Natural killer cell (primary cell): ENCODE measurements around the gene UBAC1. TPM values are rescaled to one million over a fixed set of nuclear protein-coding genes. Genes with fewer than 3 reads are reported as not detected.

Source experiments
- ATAC-seq, 3 donors: fragments of 150-1000 bp in 2 of 3; fragments of 200-7000 bp in 1 of 3; cut with Tn5 transposase; 1 replicate in 1 of 3; 2 replicates in 2 of 3; pipeline ENCODE4 v1.10.0; 2021; ENCODE audit warnings: mild to moderate bottlenecking in 2 of 3, moderate library complexity in 2 of 3
- DNase-seq, 2 donors: peaks; one replicate each; pipeline versions ENCODE4 v3.0.0 to v3.0.0-alpha.2; 2013 to 2021; ENCODE audit warnings: mixed read lengths in 1 of 2
- H3K27ac ChIP-seq: one replicate; pipeline ENCODE4 v1.5.1; 2013; ENCODE audit warnings: mild to moderate bottlenecking, low read length
- H3K27me3 ChIP-seq: one replicate; pipeline ENCODE4 v1.6.1; 2013; ENCODE audit warnings: low read length; ENCODE audit not compliant: control insufficient read depth, insufficient read depth
- H3K36me3 ChIP-seq: one replicate; pipeline ENCODE4 v1.6.1; 2013; ENCODE audit warnings: low read length; ENCODE audit not compliant: control insufficient read depth, insufficient read depth
- H3K4me1 ChIP-seq: one replicate; pipeline ENCODE4 v1.6.1; 2013; ENCODE audit warnings: low read length; ENCODE audit not compliant: control insufficient read depth, insufficient read depth
- H3K4me3 ChIP-seq: one replicate; pipeline ENCODE4 v1.5.1; 2013; ENCODE audit warnings: low read length
- H3K9me3 ChIP-seq: one replicate; pipeline ENCODE4 v1.6.1; 2013; ENCODE audit warnings: low read length; ENCODE audit not compliant: control insufficient read depth, insufficient read depth
- H3K27ac Mint-ChIP-seq, 2 donors: one replicate each; pipeline ENCODE4 v1.8.0; 2022; ENCODE audit warnings: mild to moderate bottlenecking in 2 of 2, mixed read lengths in 2 of 2, moderate library complexity in 1 of 2
- H3K27me3 Mint-ChIP-seq, 2 donors: one replicate each; pipeline ENCODE4 v1.8.0; 2022; ENCODE audit warnings: low read depth in 2 of 2, mixed read lengths in 2 of 2
- H3K36me3 Mint-ChIP-seq: one replicate; pipeline ENCODE4 v1.8.0; 2022; ENCODE audit warnings: mixed read lengths
- H3K4me1 Mint-ChIP-seq, 2 donors: one replicate each; pipeline ENCODE4 v1.8.0; 2022; ENCODE audit warnings: mixed read lengths in 2 of 2
- H3K4me3 Mint-ChIP-seq: one replicate; pipeline ENCODE4 v1.8.0; 2022; ENCODE audit warnings: mild to moderate bottlenecking, moderate library complexity, mixed read lengths
- H3K9me3 Mint-ChIP-seq, 2 donors: one replicate each; pipeline ENCODE4 v1.8.0; 2022; ENCODE audit warnings: mixed read lengths in 2 of 2
- CTCF ChIP-seq: fragments of 200-600 bp; IDR thresholded peaks from one replicate; pipeline ENCODE4 v1.8.0; 2022; ENCODE audit warnings: antibody characterized with exemption
- WGBS: methylation state at CpG from one replicate; pipeline ENCODE4 v1.1.7; 2013; ENCODE audit warnings: missing lambda C conversion rate; ENCODE audit not compliant: insufficient coverage; 5-methylcytosine and 5-hydroxymethylcytosine counted together
- intact Hi-C: fragments of 100-400 bp; cut with micrococcal nuclease; formaldehyde crosslinking; loops from one replicate; pipeline ENCODE4 v1.14.2; 2022
- total RNA-seq, 4 donors: library from RNA; stranded (reverse); fragments of 120-200 nt in 1 of 4; gene quantifications; one replicate each; pipeline versions ENCODE4 v1.2.3 to v1.2.4, GENCODE V29; 2013 to 2022

Gene UBAC1
- total RNA-seq, 3 donors from 2014 or later (not counting 1 experiment from before 2014, with no cell fraction given): 22.7 to 31.8 (median 27.6) TPM

- no peaks in the 10 kb centered on the region for H3K27me3 Mint-ChIP-seq
- H3K4me1 ChIP-seq: peaks cover 43% of the 10 kb centered on the region
These were observed 72.9 kb downstream of the UBAC1 start for GRCh38 chr9:135888126-135888765.

GRCh38 chr9:135887585-135888050, 73.6 kb downstream of the UBAC1 start:
- peak; percentile 88 to 94 (median 93) for ATAC-seq
- Mint-ChIP-seq H3K27me3 (no peaks in the 10 kb centered on the region), H3K4me3 (peak overlapping the region; percentile 77), H3K9me3 (no peaks in the 10 kb centered on the region), H3K27ac (peak overlapping the region; percentile 85 to 90), H3K4me1 (peaks cover 64 to 67% of the 10 kb centered on the region in 2 donors), H3K36me3 (no peaks in the 10 kb centered on the region)
- TF ChIP-seq CTCF: no peak
- Histone ChIP-seq H3K36me3 (no peaks in the 10 kb centered on the region), H3K4me3 (no peak overlapping the region), H3K9me3 (no peaks in the 10 kb centered on the region), H3K4me1 (peaks cover 43% of the 10 kb centered on the region), H3K27me3 (no peaks in the 10 kb centered on the region), H3K27ac (peak overlapping the region; percentile 59)
- WGBS: 13% methylated on average over 12 of the region's 12 CpGs
- peak; percentile 61 to 83 for DNase-seq
- intact Hi-C loops: no loop called here

More at GRCh38 chr9:135888126-135888765, 72.9 kb downstream of the UBAC1 start:
- no peaks in the 10 kb centered on the region for H3K9me3 Mint-ChIP-seq
- H3K36me3 Mint-ChIP-seq: no peaks in the 10 kb centered on the region
- 78% methylated on average over 22 of the region's 22 CpGs for WGBS
- no peaks in the 10 kb centered on the region for H3K36me3 ChIP-seq
- intact Hi-C loops: no loop called here
- DNase-seq (no peak), ATAC-seq (no peak)
- H3K4me1 Mint-ChIP-seq: peaks cover 64 to 65% of the 10 kb centered on the region in 2 donors
- no peak for TF ChIP-seq CTCF
- no peaks in the 10 kb centered on the region for H3K27me3 ChIP-seq
- H3K4me3 Mint-ChIP-seq: peak overlapping the region; percentile 77
- no peak overlapping the region for H3K4me3 ChIP-seq
- H3K9me3 ChIP-seq: no peaks in the 10 kb centered on the region
- H3K27ac ChIP-seq: peak overlapping the region; percentile 59
- H3K27ac Mint-ChIP-seq: peak overlapping the region; percentile 85 to 90

GRCh38 chr9:135887021-135887507, 74.1 kb downstream of the UBAC1 start:
- Mint-ChIP-seq H3K27ac (peak overlapping the region; percentile 85 to 90), H3K9me3 (no peaks in the 10 kb centered on the region)

More at GRCh38 chr9:135887021-135887507, 74.1 kb downstream of the UBAC1 start:
- no peaks in the 10 kb centered on the region for H3K36me3 Mint-ChIP-seq
- Histone ChIP-seq H3K4me1 (peaks cover 43% of the 10 kb centered on the region), H3K9me3 (no peaks in the 10 kb centered on the region), H3K36me3 (no peaks in the 10 kb centered on the region), H3K27ac (peak overlapping the region; percentile 59), H3K4me3 (no peak overlapping the region), H3K27me3 (no peaks in the 10 kb centered on the region)
- H3K27me3 Mint-ChIP-seq: no peaks in the 10 kb centered on the region
- ATAC-seq (peak in 2 of 3 donors; percentile 3 to 15), DNase-seq (no peak)
- peaks cover 64 to 70% of the 10 kb centered on the region in 2 donors for H3K4me1 Mint-ChIP-seq
- 53% methylated on average over 18 of the region's 18 CpGs for WGBS
- intact Hi-C loops: no loop called here
- H3K4me3 Mint-ChIP-seq: peak overlapping the region; percentile 77
- no peak for TF ChIP-seq CTCF
